ENCODE data around the gene PRRX2. TPM values are rescaled to one million over a fixed set of nuclear protein-coding genes. Genes with fewer than 3 reads are reported as not detected.

Gene PRRX2
- polyA plus RNA-seq (2013, experiment 1 of 2) = 5.0 TPM
- polyA plus RNA-seq (2013, experiment 2 of 2) = 6.7 TPM

- H3K27ac ChIP-seq (ENCODE audit: low read depth, low read length) = no peak within 1 kb of the TSS
- H3K4me1 ChIP-seq (ENCODE audit: insufficient read depth, low read length) = no peaks in the 10 kb centered on the region
- peaks cover 45% of the 10 kb centered on the region for H3K27me3 ChIP-seq (ENCODE audit: insufficient read depth, low read length)
- peak within 1 kb of the TSS; percentile 57 for H3K4me3 ChIP-seq (ENCODE audit: low read length)
- no peaks in the 10 kb centered on the region for H3K36me3 ChIP-seq (ENCODE audit: insufficient read depth, low read length)
- H3K9ac ChIP-seq (ENCODE audit: low read depth, low read length) = no peak within 1 kb of the TSS; the same call in 1 of the 2 replicates
- H3K9me3 ChIP-seq (ENCODE audit: insufficient read depth, low read depth, low read length) = no peaks in the 10 kb centered on the region
- under 1% methylated on average over 33 of the region's 37 CpGs for WGBS
These were observed at the start of gene PRRX2 for GRCh38 chr9:129665389-129665775. Gene PRRX2 (plus strand): TSS chr9:129665647. CDS start chr9:129665868, 221 bp downstream.

- Histone ChIP-seq H3K4me1 (ENCODE audit: insufficient read depth, low read length) (no peaks in the 10 kb centered on the region; the same call in 1 of the 2 replicates), H3K27ac (ENCODE audit: low read depth, low read length) (no peak overlapping the region)
These were observed 48.3 kb upstream of the PRRX2 start for GRCh38 chr9:129617167-129617566.

DNA sequence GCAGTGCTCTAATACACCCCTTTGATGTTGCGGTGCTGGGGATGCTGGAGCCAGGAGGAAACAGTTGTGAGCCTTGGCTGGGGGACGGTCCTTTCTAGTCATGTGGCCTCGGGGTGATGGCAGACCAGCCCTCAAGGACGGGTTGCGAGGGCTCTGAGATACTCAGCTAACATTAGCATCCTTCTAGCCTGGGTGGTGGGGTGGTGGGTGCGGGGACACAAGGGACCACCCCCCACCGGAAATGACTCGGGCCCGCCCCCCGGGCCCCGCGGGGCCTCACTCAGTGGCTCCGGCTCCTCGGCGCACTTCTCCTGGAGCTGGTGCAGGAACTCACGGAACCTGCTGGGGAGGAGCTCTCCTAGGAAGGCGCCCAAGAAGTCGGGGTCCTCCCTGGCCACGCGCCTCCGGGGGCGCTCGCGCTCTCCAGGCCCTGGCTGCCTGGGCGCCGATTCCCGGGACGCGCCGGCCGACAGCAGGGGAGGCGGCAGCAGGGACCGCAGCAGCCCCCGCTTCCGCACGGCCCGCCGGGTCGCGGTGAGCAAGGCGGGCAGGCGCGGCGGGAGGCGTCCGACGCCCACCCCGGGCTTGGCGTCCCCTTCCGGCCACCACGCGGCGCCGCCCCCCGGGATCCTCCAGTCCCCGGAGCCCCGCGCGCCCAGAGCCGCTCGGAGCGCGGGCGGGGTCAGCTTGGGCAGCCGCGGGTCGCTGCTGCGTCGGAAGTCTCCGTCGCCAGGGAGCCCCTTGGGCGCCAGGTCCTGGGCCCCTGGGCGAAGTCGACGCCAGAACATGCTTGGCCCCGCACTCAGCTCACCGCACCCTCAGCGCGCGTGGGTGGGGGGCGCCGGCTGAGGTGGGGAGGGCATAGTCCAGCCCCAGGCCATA, 45.4 kb upstream of the PRRX2 start:
- Histone ChIP-seq H3K9ac (ENCODE audit: low read depth, low read length) (peak overlapping the region; percentile 62), H3K36me3 (ENCODE audit: insufficient read depth, low read length) (no peaks in the 10 kb centered on the region), H3K27ac (ENCODE audit: low read depth, low read length) (no peak overlapping the region), H3K27me3 (ENCODE audit: insufficient read depth, low read length) (peaks cover 34% of the 10 kb centered on the region), H3K4me1 (ENCODE audit: insufficient read depth, low read length) (no peaks in the 10 kb centered on the region; the same call in 1 of the 2 replicates), H3K4me3 (ENCODE audit: low read length) (peak overlapping the region; percentile 62), H3K9me3 (ENCODE audit: insufficient read depth, low read depth, low read length) (no peaks in the 10 kb centered on the region)
- WGBS = 1% methylated on average over 82 of the region's 82 CpGs

More at GRCh38 chr9:129617167-129617566, 48.3 kb upstream of the PRRX2 start:
- Histone ChIP-seq H3K27me3 (ENCODE audit: insufficient read depth, low read length) (peaks cover 34% of the 10 kb centered on the region), H3K9me3 (ENCODE audit: insufficient read depth, low read depth, low read length) (no peaks in the 10 kb centered on the region), H3K36me3 (ENCODE audit: insufficient read depth, low read length) (no peaks in the 10 kb centered on the region), H3K9ac (ENCODE audit: low read depth, low read length) (no peak overlapping the region), H3K4me3 (ENCODE audit: low read length) (no peak overlapping the region)
- WGBS = 23% methylated on average over 1 of the region's 1 CpG

GRCh38 chr9:129620669-129621295, 44.7 kb upstream of the PRRX2 start, which contains the start of gene C9orf50:
Gene C9orf50 (minus strand): TSS chr9:129621101. CDS start chr9:129620574, 527 bp downstream.
- peaks cover 34% of the 10 kb centered on the region for H3K27me3 ChIP-seq (ENCODE audit: insufficient read depth, low read length)
- H3K4me1 ChIP-seq (ENCODE audit: insufficient read depth, low read length) = no peaks in the 10 kb centered on the region; the same call in 1 of the 2 replicates
- no peak within 1 kb of the TSS for H3K27ac ChIP-seq (ENCODE audit: low read depth, low read length)
- H3K9ac ChIP-seq (ENCODE audit: low read depth, low read length) = peak within 1 kb of the TSS; percentile 62
- no peaks in the 10 kb centered on the region for H3K9me3 ChIP-seq (ENCODE audit: insufficient read depth, low read depth, low read length)
- no peaks in the 10 kb centered on the region for H3K36me3 ChIP-seq (ENCODE audit: insufficient read depth, low read length)
- 23% methylated on average over 21 of the region's 21 CpGs for WGBS
- peak within 1 kb of the TSS; percentile 62 for H3K4me3 ChIP-seq (ENCODE audit: low read length)

GRCh38 chr9:129623331-129623730, 42.1 kb upstream of the PRRX2 start:
- Histone ChIP-seq H3K9ac (ENCODE audit: low read depth, low read length) (no peak overlapping the region), H3K4me3 (ENCODE audit: low read length) (no peak overlapping the region), H3K9me3 (ENCODE audit: insufficient read depth, low read depth, low read length) (no peaks in the 10 kb centered on the region), H3K27ac (ENCODE audit: low read depth, low read length) (no peak overlapping the region), H3K27me3 (ENCODE audit: insufficient read depth, low read length) (peaks cover 34% of the 10 kb centered on the region), H3K4me1 (ENCODE audit: insufficient read depth, low read length) (peaks cover 8% of the 10 kb centered on the region), H3K36me3 (ENCODE audit: insufficient read depth, low read length) (peaks cover 9% of the 10 kb centered on the region; the same call in 1 of the 2 replicates)
- WGBS = 84% methylated on average over 6 of the region's 6 CpGs

GRCh38 chr9:129624168-129624759, 41.2 kb upstream of the PRRX2 start:
- Histone ChIP-seq H3K9me3 (ENCODE audit: insufficient read depth, low read depth, low read length) (no peaks in the 10 kb centered on the region), H3K27ac (ENCODE audit: low read depth, low read length) (no peak overlapping the region), H3K4me3 (ENCODE audit: low read length) (no peak overlapping the region), H3K36me3 (ENCODE audit: insufficient read depth, low read length) (peaks cover 14% of the 10 kb centered on the region; the same call in 1 of the 2 replicates), H3K9ac (ENCODE audit: low read depth, low read length) (no peak overlapping the region), H3K27me3 (ENCODE audit: insufficient read depth, low read length) (peaks cover 29% of the 10 kb centered on the region), H3K4me1 (ENCODE audit: insufficient read depth, low read length) (peaks cover 8% of the 10 kb centered on the region)
- WGBS = 49% methylated on average over 10 of the region's 12 CpGs

GRCh38 chr9:129624947-129625346, 40.5 kb upstream of the PRRX2 start:
- Histone ChIP-seq H3K4me1 (ENCODE audit: insufficient read depth, low read length) (peaks cover 8% of the 10 kb centered on the region), H3K4me3 (ENCODE audit: low read length) (no peak overlapping the region), H3K27me3 (ENCODE audit: insufficient read depth, low read length) (peaks cover 22% of the 10 kb centered on the region), H3K27ac (ENCODE audit: low read depth, low read length) (no peak overlapping the region), H3K9ac (ENCODE audit: low read depth, low read length) (no peak overlapping the region), H3K9me3 (ENCODE audit: insufficient read depth, low read depth, low read length) (no peaks in the 10 kb centered on the region), H3K36me3 (ENCODE audit: insufficient read depth, low read length) (peaks cover 16% of the 10 kb centered on the region)
- 75% methylated on average over 9 of the region's 9 CpGs for WGBS

DNA sequence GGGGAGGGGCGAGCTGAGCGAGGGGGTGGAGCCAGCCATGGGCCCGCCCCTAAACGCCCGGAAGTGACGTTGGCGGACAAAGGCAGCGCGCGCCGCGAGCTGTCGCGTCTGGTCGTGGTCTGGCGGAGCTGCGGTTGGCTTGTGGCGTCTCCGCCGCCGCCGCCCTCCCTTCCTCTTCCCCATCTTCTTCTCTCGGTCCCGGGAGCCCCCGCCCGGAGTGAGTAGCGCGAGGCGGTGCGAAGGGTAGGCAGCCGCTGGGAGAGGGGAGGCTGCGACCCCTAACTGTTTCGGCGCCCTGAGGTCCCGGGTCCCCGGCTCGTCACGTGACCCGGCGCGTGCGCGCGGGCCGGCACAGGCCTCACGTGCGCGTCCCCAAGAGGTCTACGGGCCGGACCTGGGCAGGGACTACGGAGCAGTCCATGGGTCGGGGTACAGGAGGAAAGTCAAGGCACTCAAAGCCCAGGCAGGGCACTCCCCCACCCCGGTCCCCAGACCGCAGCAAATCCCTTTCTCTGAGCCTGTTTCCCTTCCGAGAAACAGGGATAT, 39.3 kb upstream of the PRRX2 start, which contains the start of gene NTMT1:
NTMT1 (plus strand) TSS at position 85 of the 546 bp plus-strand sequence. CDS start 6,541 bp downstream, outside the sequence.
- Histone ChIP-seq H3K4me3 (ENCODE audit: low read length) (peak within 1 kb of the TSS; percentile 89), H3K27ac (ENCODE audit: low read depth, low read length) (peak within 1 kb of the TSS; percentile 94), H3K27me3 (ENCODE audit: insufficient read depth, low read length) (peaks cover 10% of the 10 kb centered on the region), H3K9me3 (ENCODE audit: insufficient read depth, low read depth, low read length) (no peaks in the 10 kb centered on the region), H3K4me1 (ENCODE audit: insufficient read depth, low read length) (peaks cover 13% of the 10 kb centered on the region), H3K36me3 (ENCODE audit: insufficient read depth, low read length) (peaks cover 19% of the 10 kb centered on the region), H3K9ac (ENCODE audit: low read depth, low read length) (peak within 1 kb of the TSS; percentile 96)
- under 1% methylated on average over 55 of the region's 55 CpGs for WGBS

- Histone ChIP-seq H3K9ac (ENCODE audit: low read depth, low read length) (peak overlapping the region; percentile 96), H3K36me3 (ENCODE audit: insufficient read depth, low read length) (peaks cover 19% of the 10 kb centered on the region), H3K27ac (ENCODE audit: low read depth, low read length) (peak overlapping the region; percentile 94), H3K4me1 (ENCODE audit: insufficient read depth, low read length) (peaks cover 13% of the 10 kb centered on the region), H3K9me3 (ENCODE audit: insufficient read depth, low read depth, low read length) (no peaks in the 10 kb centered on the region), H3K27me3 (ENCODE audit: insufficient read depth, low read length) (peaks cover 4% of the 10 kb centered on the region), H3K4me3 (ENCODE audit: low read length) (peak overlapping the region; percentile 89)
- WGBS = 6% methylated on average over 20 of the region's 20 CpGs
These were observed 38.7 kb upstream of the PRRX2 start for GRCh38 chr9:129626625-129627284.
